SW 1271 (cell line): ENCODE results near the gene S1PR3.
"Not testable (repeated sequence)": the region's sequence is repeated elsewhere in the genome, so short reads cannot be mapped to it uniquely, and the experiment has no call there.

Experiments
- DNase-seq, 2 experiments: peaks; one replicate each; lab custom pipeline; 2025; lab: John Stamatoyannopoulos, UW

The S1PR3 gene

GRCh38 chr9:88991066-88992034 lies at the start of gene S1PR3:
TSS of gene S1PR3 (plus strand) at chr9:88991468. CDS start at chr9:89001201, 9,733 bp downstream.
- peak in 1 of 2 experiments; percentile 54 for DNase-seq

GRCh38 chr9:88941586-88941985 lies 49.7 kb upstream of the S1PR3 start:
- DNase-seq, result not testable (repeated sequence)

- no peak for DNase-seq
Measured at GRCh38 chr9:88942411-88942810, 48.9 kb upstream of the S1PR3 start.

GRCh38 chr9:88945636-88946333 lies 45.5 kb upstream of the S1PR3 start:
- no peak for DNase-seq

DNA sequence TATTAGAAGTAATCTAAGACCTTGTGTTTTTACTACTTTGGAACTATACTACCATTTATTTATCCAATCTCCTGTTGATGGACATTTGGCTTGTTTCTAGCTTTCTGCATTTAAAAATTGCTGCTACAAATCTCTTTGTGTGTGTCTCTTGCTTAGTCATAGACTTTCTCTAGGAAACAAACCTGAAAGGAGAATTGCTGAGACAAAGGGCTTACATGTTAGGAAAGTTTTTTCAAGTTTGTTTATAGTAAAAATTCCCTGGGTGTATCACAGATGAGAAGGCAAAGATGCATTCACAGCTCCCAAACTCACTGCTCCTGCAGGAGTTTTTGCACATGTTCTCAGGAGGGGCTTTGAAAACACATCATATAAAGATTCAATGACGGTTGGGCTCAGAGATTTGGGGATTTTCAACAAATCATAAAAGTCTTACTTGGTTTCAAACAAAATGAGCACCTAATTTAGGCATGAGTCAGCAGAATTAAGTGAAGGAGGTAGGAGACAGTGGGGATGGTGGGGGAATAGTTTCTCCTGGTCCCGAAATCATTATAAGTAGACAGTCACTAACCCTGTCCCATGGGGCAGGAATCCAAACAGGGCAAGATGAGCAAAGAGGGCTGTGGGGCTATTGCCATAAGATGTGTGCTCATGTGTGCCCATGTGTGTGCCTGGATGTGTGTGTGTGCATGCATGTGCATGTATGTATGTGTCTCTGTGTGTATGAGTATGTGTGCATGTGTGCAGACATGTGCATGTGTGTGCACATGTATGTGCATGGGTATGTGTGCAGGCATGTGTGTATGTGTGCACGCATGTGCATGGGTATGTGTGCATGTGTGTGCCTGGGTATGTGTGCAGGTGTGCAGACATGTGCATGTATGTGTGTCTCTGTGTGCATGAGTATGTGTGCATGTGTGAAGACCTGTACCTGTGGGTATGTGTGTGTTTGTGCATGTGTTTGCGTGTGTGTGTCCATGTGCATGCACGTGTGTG lies 43.4 kb upstream of the S1PR3 start:
- DNase-seq, result no peak

- DNase-seq, result no peak
Measured at GRCh38 chr9:88949425-88949824, 41.8 kb upstream of the S1PR3 start.

DNA sequence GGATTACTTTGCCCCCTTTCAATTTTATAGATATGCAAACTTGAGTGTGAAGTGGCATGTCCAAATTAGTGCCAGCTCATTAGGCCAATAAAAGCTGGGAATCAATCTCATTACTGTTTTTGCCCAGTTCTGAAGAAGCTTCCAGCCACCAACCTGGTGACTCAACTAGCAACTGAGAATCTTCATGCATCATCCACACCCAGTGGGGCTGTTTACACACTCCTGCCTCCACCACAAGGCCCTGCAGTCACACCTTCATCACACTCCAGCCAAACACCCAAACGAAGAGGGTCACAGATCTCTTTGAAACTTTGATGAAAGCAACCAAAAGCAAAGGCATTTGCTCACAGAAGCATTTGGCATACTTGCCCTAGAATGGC lies 41.3 kb upstream of the S1PR3 start:
- no peak for DNase-seq

DNA sequence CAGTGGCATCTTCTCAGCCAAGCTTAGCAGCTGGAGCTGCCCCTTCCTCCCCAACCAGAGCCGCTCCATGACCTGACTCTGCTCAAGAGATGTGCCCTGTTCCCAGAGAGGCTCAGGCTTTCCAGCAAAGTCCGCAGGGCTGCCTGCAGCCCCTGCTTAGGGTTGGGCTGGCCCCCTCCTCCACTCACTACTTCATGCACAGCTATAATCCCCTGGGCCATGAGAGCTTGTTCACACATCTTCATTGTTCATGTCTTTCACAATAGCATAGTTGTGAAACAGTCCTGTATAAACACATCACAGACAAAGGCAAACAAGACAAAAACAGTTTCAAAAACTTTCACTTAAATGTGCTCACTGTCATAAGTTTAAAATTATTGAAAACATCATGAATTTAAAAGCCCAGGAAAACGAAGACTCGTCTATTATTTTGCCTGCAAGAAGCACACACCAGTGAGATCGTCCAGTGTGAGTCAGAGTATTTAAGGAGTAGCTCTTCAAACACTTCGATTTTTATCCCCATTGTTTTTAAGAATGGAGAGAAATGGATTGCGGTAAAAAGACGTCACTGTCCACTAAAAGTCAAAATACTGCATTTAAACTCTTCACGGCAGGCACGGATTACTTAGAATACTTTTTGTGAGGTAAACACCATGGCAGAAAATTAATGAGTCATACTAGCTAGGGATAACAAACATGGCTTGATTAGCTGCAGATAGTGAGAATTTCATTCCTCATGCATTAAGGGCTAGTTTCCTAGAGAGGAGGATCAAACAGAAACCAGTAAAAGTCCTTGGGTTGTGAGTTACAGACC lies 40.7 kb upstream of the S1PR3 start:
- DNase-seq, result no peak

- DNase-seq, result no peak
Measured at GRCh38 chr9:88951155-88951542, 40.1 kb upstream of the S1PR3 start.

DNA sequence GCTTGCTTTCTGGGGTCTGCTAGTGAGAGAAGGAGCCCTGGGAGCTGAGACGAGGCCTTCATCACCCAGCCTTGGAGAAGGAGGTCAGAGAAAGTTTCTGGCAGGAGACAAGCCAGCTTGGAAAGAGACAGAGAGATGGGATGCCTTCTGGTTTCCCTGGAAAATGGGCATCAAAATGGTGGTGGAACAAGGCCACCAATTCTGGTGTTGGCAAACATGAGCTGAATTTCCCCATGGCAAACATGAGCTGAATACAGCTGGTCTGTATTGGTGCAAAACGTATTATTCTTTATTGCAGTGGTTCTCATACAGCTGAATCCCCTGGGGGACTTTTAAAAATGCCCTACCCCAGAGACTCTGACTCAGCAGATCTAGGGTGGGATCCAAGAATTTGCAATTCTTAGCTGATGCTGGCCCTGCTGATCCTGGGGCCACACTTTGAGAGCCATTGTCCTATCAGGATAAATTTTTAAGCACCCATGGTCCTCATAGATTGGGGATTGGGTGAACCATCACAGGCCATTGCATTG lies 39.1 kb upstream of the S1PR3 start:
- no peak for DNase-seq

GRCh38 chr9:88952976-88953375 lies 38.3 kb upstream of the S1PR3 start:
- DNase-seq, result no peak

DNA sequence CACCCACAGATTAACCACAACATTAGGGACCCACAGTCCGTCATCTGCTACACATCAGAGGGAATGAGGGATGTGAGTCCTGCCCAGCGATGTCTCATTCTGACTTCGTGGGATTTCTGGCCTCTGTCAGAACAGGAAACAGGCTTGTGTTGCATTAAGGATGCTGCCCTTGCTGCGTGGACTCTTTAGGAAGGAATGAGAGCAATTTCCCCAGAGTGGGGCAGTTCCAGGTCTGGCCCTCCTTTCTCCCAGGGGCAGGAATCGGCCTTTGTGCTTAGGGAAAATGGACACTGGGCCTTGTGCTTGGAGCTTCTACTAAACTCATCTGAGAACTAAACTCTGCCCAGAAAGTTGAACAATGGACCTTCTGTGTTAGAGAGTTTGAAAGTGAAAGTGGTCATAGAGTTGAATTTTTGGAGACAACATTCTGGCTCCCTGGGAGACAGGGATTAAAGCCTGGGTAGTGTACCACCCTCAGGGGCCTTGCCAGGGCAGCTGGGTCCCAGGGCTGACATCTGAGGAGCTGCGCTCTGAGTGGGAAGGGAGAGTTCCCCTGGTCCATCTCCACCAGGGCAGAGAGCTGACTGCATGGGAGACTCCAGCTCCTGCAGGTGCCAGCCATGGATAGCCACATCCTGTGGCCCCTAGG lies 37.8 kb upstream of the S1PR3 start:
- DNase-seq, result no peak

DNA sequence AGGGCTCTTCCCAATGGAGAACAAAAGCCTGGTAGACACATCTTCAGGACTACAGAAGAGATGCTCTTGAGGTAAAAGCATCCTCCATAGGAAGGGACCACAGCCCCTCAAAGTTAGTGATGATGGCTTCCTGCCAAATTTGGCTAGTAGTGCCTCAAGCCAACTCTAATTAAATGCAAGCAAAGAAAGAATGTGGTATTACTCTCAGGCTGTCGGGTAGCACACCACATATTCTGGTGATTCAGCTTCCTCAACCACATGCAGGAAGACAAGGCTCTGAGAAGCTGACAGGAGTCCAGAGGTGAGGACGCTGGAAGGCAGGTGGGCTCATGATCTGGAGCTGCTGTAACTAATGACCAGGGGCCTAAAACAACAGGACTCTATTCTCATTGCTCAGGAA lies 37.2 kb upstream of the S1PR3 start:
- no peak for DNase-seq

DNA sequence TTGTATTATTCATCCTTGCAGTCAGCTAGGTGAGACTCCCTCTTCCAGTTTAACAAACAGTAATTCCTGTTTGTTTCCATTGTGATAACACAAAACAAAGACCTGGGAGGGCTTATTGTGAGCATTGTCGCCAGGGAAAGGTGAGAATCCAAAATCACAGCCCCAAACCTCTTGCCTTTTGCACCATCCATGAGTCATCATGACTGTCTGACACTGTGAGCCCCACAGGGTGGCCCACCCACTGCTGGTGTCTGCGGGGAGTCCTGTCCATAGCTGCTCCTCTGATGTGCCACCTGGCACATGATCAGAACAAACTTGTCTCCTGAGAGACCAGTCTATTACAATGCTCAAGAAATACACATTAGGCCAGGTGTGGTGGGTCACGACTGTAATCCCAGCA lies 33.7 kb upstream of the S1PR3 start:
- DNase-seq, result no peak

DNA sequence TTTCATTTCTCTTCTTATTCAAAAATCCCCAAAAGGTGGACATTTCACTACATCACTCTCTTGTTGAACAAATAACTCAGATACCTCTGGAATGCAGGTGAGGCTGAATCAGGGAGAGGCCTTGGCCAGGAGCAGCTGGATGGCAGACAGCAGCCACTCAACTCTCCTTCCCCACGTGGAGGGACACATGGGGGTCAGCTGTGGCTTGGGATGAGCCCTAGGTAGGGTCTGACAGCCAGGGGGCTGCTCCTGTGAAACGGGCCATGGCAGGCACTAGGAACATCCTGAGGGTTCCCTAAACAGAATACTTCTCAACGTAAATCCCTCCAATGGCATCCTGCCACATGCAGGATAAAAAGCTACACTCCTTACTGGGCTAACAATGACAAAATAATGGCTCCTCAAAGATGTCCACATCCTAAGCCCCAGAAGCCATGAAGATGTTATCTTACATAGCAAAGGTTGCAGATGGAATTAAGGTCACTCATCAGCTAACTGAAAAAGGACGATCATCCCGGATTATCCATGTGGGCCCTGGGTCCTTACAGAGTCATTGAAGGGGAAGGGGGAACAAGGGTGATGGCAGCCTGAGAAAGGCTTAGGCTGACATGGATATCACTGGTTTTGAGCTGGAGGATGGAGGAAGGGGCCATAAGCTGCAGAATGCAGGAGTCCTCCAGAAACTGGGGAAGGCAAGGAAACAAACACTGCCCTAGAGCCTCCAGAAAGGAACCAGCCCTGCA lies 31.4 kb upstream of the S1PR3 start:
- DNase-seq, result no peak

- no peak for DNase-seq
Measured at GRCh38 chr9:88960632-88961031, 30.6 kb upstream of the S1PR3 start.

- no peak for DNase-seq
Measured at GRCh38 chr9:88965473-88965872, 25.8 kb upstream of the S1PR3 start.

- no peak for DNase-seq
Measured at GRCh38 chr9:88966894-88967676, 24.2 kb upstream of the S1PR3 start.

DNA sequence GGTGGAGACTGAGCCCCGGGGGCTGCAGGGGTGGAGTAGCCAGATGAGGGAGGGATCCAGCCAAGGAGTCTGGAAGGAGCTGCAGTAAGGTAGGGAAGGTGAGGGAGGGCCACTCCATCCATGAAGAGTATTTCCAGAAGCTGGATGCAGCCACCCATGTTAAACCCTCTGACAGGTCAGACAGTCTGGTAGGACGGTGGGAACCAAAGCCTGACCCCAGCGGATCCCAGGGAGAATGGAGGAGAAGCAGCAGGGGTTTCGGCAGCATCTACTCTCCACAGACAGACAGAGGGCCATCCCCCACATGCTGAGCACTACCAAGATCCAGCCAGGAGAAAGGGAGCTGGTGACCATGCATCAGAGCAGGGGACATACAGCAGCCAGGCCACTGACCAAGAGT lies 22.5 kb upstream of the S1PR3 start:
- DNase-seq, result no peak
